K562 (cell line): ENCODE results near the gene TNRC6B. TPM values are rescaled to one million over a fixed set of nuclear protein-coding genes. Genes with fewer than 3 reads are reported as not detected.
"Not testable (repeated sequence)": the region's sequence is repeated elsewhere in the genome, so short reads cannot be mapped to it uniquely, and the experiment has no call there.

Experiments
- ATAC-seq: fragments of 200-7000 bp; cut with Tn5 transposase; 3 replicates; pipeline ENCODE4 v1.9.1; 2020; ENCODE audit warnings: moderate library complexity
- BruUV-seq: library from RNA; stranded (reverse); fragments of 400-500 nt; replicated peaks from 2 replicates; lab custom pipeline; 2021; lab: Mats Ljungman, UMichigan
- CTCF ChIA-PET: fragments of 300-600 bp; formaldehyde crosslinking; extraction: SDS; loops from one replicate; lab custom pipeline; 2021; ENCODE audit warnings: low intra/inter-chr PET ratio; lab: Yijun Ruan, JAX
- POLR2A ChIA-PET: fragments of 300-600, 350-650 bp; sonication (Branson Sonifier 250); formaldehyde crosslinking; extraction: SDS; loops from one replicate; lab custom pipeline; 2021; ENCODE audit warnings: antibody characterized with exemption, inconsistent platforms; lab: Yijun Ruan, JAX
- DNase-seq, 4 experiments: peaks; one replicate each; pipeline versions ENCODE4 v3.0.0 to v3.0.0-alpha.2; 2011 to 2018; ENCODE audit warnings: low spot score in 3 of 4, mixed read lengths in 3 of 4; ENCODE audit errors: extremely low read depth in 1 of 4
- FAIRE-seq: peaks from 2 replicates; lab custom pipeline; 2011; peaks lifted over from hg19 to GRCh38; lab: Jason Lieb, UNC
- H2AFZ ChIP-seq: 2 replicates; pipeline ENCODE4 v1.6.0; 2011; ENCODE audit warnings: low read depth, low read length, control low read depth, inconsistent platforms
- H3K27ac ChIP-seq: fragments of 200-600 bp; 3 replicates; pipeline ENCODE4 v1.8.0; 2011; ENCODE audit warnings: low read depth, mild to moderate bottlenecking, control low read depth, inconsistent platforms, low read length, moderate library complexity, mixed read lengths; ENCODE audit errors: extremely low read depth
- H3K27me3 ChIP-seq, 2 experiments: fragments of 300-600 bp in 1 of 2; 2 replicates in 1 of 2; 3 replicates in 1 of 2; pipeline versions ENCODE4 v1.6.0 to v1.8.0; 2011; ENCODE audit warnings: inconsistent platforms in 2 of 2, low read length in 2 of 2, mild to moderate bottlenecking in 1 of 2, mixed read lengths in 1 of 2, moderate library complexity in 1 of 2; ENCODE audit not compliant: control insufficient read depth in 2 of 2, insufficient read depth in 2 of 2
- H3K36me3 ChIP-seq: fragments of 300-600 bp; 3 replicates; pipeline ENCODE4 v1.8.0; 2011; ENCODE audit warnings: mild to moderate bottlenecking, low read length, inconsistent platforms; ENCODE audit not compliant: control insufficient read depth, insufficient read depth
- H3K4me1 ChIP-seq, 2 experiments: fragments of 200-600 bp in 1 of 2; replicated peaks in 1 of 2; 2 replicates in 1 of 2; 3 replicates in 1 of 2; pipeline versions ENCODE4 v1.5.1 to v1.8.0; 2011; ENCODE audit warnings: inconsistent platforms in 2 of 2, low read length in 2 of 2, mild to moderate bottlenecking in 1 of 2, mixed read lengths in 1 of 2, moderate library complexity in 1 of 2; ENCODE audit not compliant: control insufficient read depth in 2 of 2, insufficient read depth in 2 of 2
- H3K4me2 ChIP-seq: 2 replicates; pipeline ENCODE4 v1.6.1; 2011; ENCODE audit warnings: low read length, control low read depth, inconsistent platforms, mixed read lengths; ENCODE audit not compliant: insufficient read depth
- H3K4me3 ChIP-seq: fragments of 200-600 bp; sonication (generic), shearing (Covaris generic); 2 replicates; pipeline ENCODE4 v1.5.1; 2016; ENCODE audit warnings: control low read depth, inconsistent platforms
- H3K79me2 ChIP-seq: fragments of 200-600 bp; 3 replicates; pipeline ENCODE4 v1.8.0; 2011; ENCODE audit warnings: low read length, inconsistent platforms; ENCODE audit not compliant: control insufficient read depth, insufficient read depth
- H3K9ac ChIP-seq, 2 experiments: 2 replicates each; pipeline versions ENCODE4 v1.6.0 to v1.6.1; 2011; ENCODE audit warnings: low read depth in 2 of 2, low read length in 2 of 2, control low read depth in 1 of 2, inconsistent platforms in 1 of 2, mild to moderate bottlenecking in 1 of 2, mixed read lengths in 1 of 2; ENCODE audit not compliant: insufficient read depth in 1 of 2
- H3K9me1 ChIP-seq: one replicate; pipeline ENCODE4 v1.6.0; 2011; ENCODE audit warnings: inconsistent platforms, mild to moderate bottlenecking, low read length, moderate library complexity; ENCODE audit not compliant: control insufficient read depth, insufficient read depth
- H3K9me3 ChIP-seq: replicated peaks from 2 replicates; pipeline ENCODE4 v1.5.1; 2011; ENCODE audit warnings: low read depth, low read length, inconsistent platforms; ENCODE audit not compliant: control insufficient read depth, insufficient read depth
- H4K20me1 ChIP-seq: replicated peaks from 2 replicates; pipeline ENCODE4 v1.6.1; 2011; ENCODE audit warnings: low read length, inconsistent platforms, mixed read lengths; ENCODE audit not compliant: control insufficient read depth, insufficient read depth
- ATF3 ChIP-seq, 2 experiments: fragments of 450-650 bp in 1 of 2; sonication (generic) in 1 of 2; formaldehyde crosslinking in 1 of 2; IDR thresholded peaks in 1 of 2; conservative IDR thresholded peaks in 1 of 2; 2 replicates each; pipeline versions ENCODE4 v1.6.1 to v1.8.1; 2016 to 2023; ENCODE audit warnings: mild to moderate bottlenecking in 2 of 2, moderate library complexity in 2 of 2, inconsistent platforms in 1 of 2, missing genetic modification reagents in 1 of 2
- CHD4 ChIP-seq: fragments of 200-600 bp; sonication (generic); IDR thresholded peaks from 3 replicates; pipeline ENCODE4 v1.6.1; 2012; ENCODE audit warnings: low read depth, mild to moderate bottlenecking, mixed read lengths, low read length, inconsistent platforms; ENCODE audit not compliant: insufficient read depth, insufficient replicate concordance, poor library complexity, severe bottlenecking
- FOXM1 ChIP-seq, 2 experiments: fragments of 450-650 bp in 1 of 2; sonication (generic) in 1 of 2; formaldehyde crosslinking in 1 of 2; IDR thresholded peaks; 2 replicates each; pipeline versions ENCODE4 v1.6.1 to v1.9.0; 2017 to 2022; ENCODE audit warnings: low read depth in 2 of 2, mild to moderate bottlenecking in 2 of 2, missing genetic modification reagents in 1 of 2, moderate library complexity in 1 of 2
- PML ChIP-seq: IDR thresholded peaks from 2 replicates; pipeline ENCODE4 v1.6.1; 2012; ENCODE audit warnings: low read length, inconsistent platforms
- SP1 ChIP-seq: sonication (generic); formaldehyde crosslinking; IDR thresholded peaks from 2 replicates; pipeline ENCODE4 v1.8.1; 2022; ENCODE audit warnings: mild to moderate bottlenecking, missing genetic modification reagents
- ZNF217 ChIP-seq: sonication (generic); formaldehyde crosslinking; IDR thresholded peaks from 2 replicates; pipeline ENCODE4 v1.8.0; 2022; ENCODE audit warnings: mild to moderate bottlenecking, missing genetic modification reagents
- ZNF639 ChIP-seq, 2 experiments: fragments of 200-800 bp in 1 of 2; sonication (Bioruptor generic) in 1 of 2; sonication (generic) in 1 of 2; formaldehyde crosslinking in 1 of 2; IDR thresholded peaks in 1 of 2; conservative IDR thresholded peaks in 1 of 2; 2 replicates each; pipeline versions ENCODE4 v1.5.0 to v1.6.1; 2016 to 2020; ENCODE audit warnings: missing compliant biosample characterization in 1 of 2, missing genetic modification characterization in 1 of 2, missing genetic modification reagents in 1 of 2
- WGBS: fragments of 100-300 bp; shearing (Covaris generic); methylation state at CpG from one replicate; pipeline ENCODE4 v1.1.6; 2016; ENCODE audit warnings: low coverage, mixed read lengths; ENCODE audit not compliant: insufficient coverage; ENCODE audit errors: missing lambda C conversion rate; 5-methylcytosine and 5-hydroxymethylcytosine counted together
- in situ Hi-C: fragments of 300-500 bp; cut with MboI; formaldehyde crosslinking; loops from 4 replicates; pipeline ENCODE4 v1.15.0; 2018; ENCODE audit warnings: inconsistent platforms, mixed read lengths
- intact Hi-C: fragments of 100-400 bp; cut with micrococcal nuclease; formaldehyde crosslinking; loops from 2 replicates; pipeline ENCODE4 v1.14.2; 2022
- polyA plus RNA-seq, 8 experiments: library from polyadenylated mRNA; depleted of rRNA in 4 of 8; stranded (reverse) in 5 of 8; unstranded in 3 of 8; fragments of >200 nt; fragmentation: Nextera tagmentation in 2 of 8; fragmentation: Illumina TruSeq in 1 of 8; extraction: Ambion mirVana in 2 of 8; extraction: Trizol in 1 of 8; gene quantifications; 2 replicates each; pipeline versions ENCODE4 v1.2.1 to v1.2.3, GENCODE V29; 2011 to 2014; ENCODE audit warnings: inconsistent platforms in 1 of 8, missing spikeins in 1 of 8
- total RNA-seq, 7 experiments: library from RNA; depleted of rRNA in 6 of 7; stranded (reverse); fragments of >200 nt in 6 of 7; fragmentation: Illumina TruSeq in 2 of 7; extraction: Trizol in 2 of 7; gene quantifications; 2 replicates each; pipeline versions ENCODE4 v1.2.1 to v1.2.3, GENCODE V29; 2011 to 2021; ENCODE audit warnings: low replicate concordance in 1 of 7

The TNRC6B gene
- total and polyA plus RNA-seq, 9 of the 15 experiments (the other 6 are each of a cell fraction or from before 2014, with no cell fraction given): 0.96 to 18.8 (median 10.8) TPM

- Histone ChIP-seq H3K27me3 (no peaks in the 10 kb centered on the region), H3K36me3 (no peaks in the 10 kb centered on the region; the same call in 2 of the 3 replicates)
- no TSS peak for BruUV-seq
Observed at GRCh38 chr22:40221055-40221414, 43.3 kb downstream of the TNRC6B start.

GRCh38 chr22:40222979-40223378, 45.3 kb downstream of the TNRC6B start:
- POLR2A ChIA-PET, intact Hi-C loops, H3K27me3 ChIP-seq, DNase-seq, H3K36me3 ChIP-seq, BruUV-seq, H2AFZ ChIP-seq, in situ Hi-C loops, H3K4me1 ChIP-seq, H3K9me3 ChIP-seq, ATAC-seq, H3K4me2 ChIP-seq, H3K9ac ChIP-seq, CTCF ChIA-PET, FAIRE-seq, H3K9me1 ChIP-seq, H3K27ac ChIP-seq, H3K4me3 ChIP-seq: not testable (repeated sequence)
- H3K79me2 ChIP-seq: peaks cover 70% of the 10 kb centered on the region
- peaks cover 20% of the 10 kb centered on the region; the same call in 1 of the 2 replicates for H4K20me1 ChIP-seq
- 95% methylated on average over 8 of the region's 8 CpGs for WGBS

More at GRCh38 chr22:40221055-40221414, 43.3 kb downstream of the TNRC6B start:
- ChIA-PET POLR2A (interaction anchor here (0.6 to 1.1 kb wide), 2 partner anchors 18 to 177 kb away, joined by 3 read pairs; no protein-coding TSS in a partner anchor), CTCF (no interaction called here)
- WGBS: 72% methylated on average over 5 of the region's 5 CpGs
- peaks cover 20% of the 10 kb centered on the region; the same call in 1 of the 2 replicates for H4K20me1 ChIP-seq
- peaks cover 0 to 2% of the 10 kb centered on the region in 2 experiments; a peak in 2 of 5 replicates for H3K4me1 ChIP-seq
- FAIRE-seq (no peak), DNase-seq (no peak), ATAC-seq (no peak)
- H3K9me1 ChIP-seq: no peaks in the 10 kb centered on the region
- no peaks in the 10 kb centered on the region for H3K9me3 ChIP-seq
- in situ Hi-C loops: no loop called here
- TF ChIP-seq FOXM1 (IDR thresholded peaks at IDR 0.05; ENCODE audit: low read depth) (no peak), FOXM1 (CRISPR knock-in tag; IDR thresholded peaks at IDR 0.05; ENCODE audit: low read depth) (no peak), ZNF217 (CRISPR knock-in tag) (no peak), ATF3 (IDR thresholded peaks at IDR 0.05) (no peak), ATF3 (CRISPR knock-in tag; conservative IDR thresholded peaks at IDR 0.05) (no peak), PML (no peak), ZNF639 (CRISPR knock-in tag; conservative IDR thresholded peaks at IDR 0.05 in 1 of 2, IDR thresholded peaks at IDR 0.05 in 1 of 2) (no peak), SP1 (CRISPR knock-in tag) (no peak), CHD4 (no peak)
- no peak overlapping the region for H2AFZ ChIP-seq
- no peak overlapping the region for H3K27ac ChIP-seq
- peaks cover 70% of the 10 kb centered on the region for H3K79me2 ChIP-seq
- H3K4me2 ChIP-seq: no peak overlapping the region
- H3K9ac ChIP-seq: no peak overlapping the region; a peak in 1 of 4 replicates
- no peak overlapping the region for H3K4me3 ChIP-seq
- intact Hi-C loops: no loop called here
